GM19455 (cell line): ENCODE measurements around the gene DHRS3.

Experiments
- ATAC-seq: cut with Tn5 transposase; IDR thresholded peaks from one replicate; pipeline ENCODE4 v1.9.1; 2021; ENCODE audit not compliant: unreplicated experiment

DHRS3 gene

GRCh38 chr1:12640237-12640957 lies 22.4 kb upstream of the DHRS3 start:
- no peak for ATAC-seq

GRCh38 chr1:12637693-12638092 lies 19.7 kb upstream of the DHRS3 start:
- no peak for ATAC-seq

- ATAC-seq = no peak
These were observed 18.3 kb upstream of the DHRS3 start for GRCh38 chr1:12636098-12636950.

- ATAC-seq = no peak
These were observed 16.7 kb upstream of the DHRS3 start for GRCh38 chr1:12634696-12635202.

- ATAC-seq = no peak
These were observed 16.1 kb upstream of the DHRS3 start for GRCh38 chr1:12634156-12634555.

- no peak for ATAC-seq
These were observed 13.6 kb upstream of the DHRS3 start for GRCh38 chr1:12631571-12631970.

GRCh38 chr1:12630946-12631530 lies 13.0 kb upstream of the DHRS3 start:
- ATAC-seq = no peak

- no peak for ATAC-seq
These were observed 12.2 kb upstream of the DHRS3 start for GRCh38 chr1:12629985-12630760.

- ATAC-seq = no peak
These were observed 11.5 kb upstream of the DHRS3 start for GRCh38 chr1:12629511-12629956.

- no peak for ATAC-seq
These were observed 9.3 kb upstream of the DHRS3 start for GRCh38 chr1:12627296-12627695.

- ATAC-seq = no peak
These were observed 8.9 kb upstream of the DHRS3 start for GRCh38 chr1:12626888-12627287.

- ATAC-seq = no peak
These were observed 7.3 kb upstream of the DHRS3 start for GRCh38 chr1:12625276-12625675.

- no peak for ATAC-seq
These were observed 4.5 kb upstream of the DHRS3 start for GRCh38 chr1:12622506-12622905.

GRCh38 chr1:12621346-12622335 lies 3.6 kb upstream of the DHRS3 start:
- ATAC-seq = no peak

GRCh38 chr1:12620931-12621330 lies 2.9 kb upstream of the DHRS3 start:
- ATAC-seq = no peak

- no peak for ATAC-seq
These were observed 2.5 kb upstream of the DHRS3 start for GRCh38 chr1:12620488-12620865.

- ATAC-seq = no peak
These were observed 1.9 kb upstream of the DHRS3 start for GRCh38 chr1:12619792-12620487.

- ATAC-seq = no peak
These were observed 1.2 kb upstream of the DHRS3 start for GRCh38 chr1:12618965-12619791.
